Epithelial cell of proximal tubule (primary cell): Measurements from ENCODE around the gene BCDIN3D. TPM values are rescaled to one million over a fixed set of nuclear protein-coding genes. Genes with fewer than 3 reads are reported as not detected.

Experiments
- DNase-seq: peaks from one replicate; pipeline ENCODE4 v3.0.0-alpha.2; 2011; ENCODE audit warnings: low read depth
- H3K4me3 ChIP-seq: 2 replicates; pipeline ENCODE4 v1.5.1; 2011; ENCODE audit warnings: low read depth, mild to moderate bottlenecking, low read length
- total RNA-seq: library from RNA; depleted of rRNA; stranded (reverse); fragments of >200 nt; gene quantifications from 2 replicates; pipeline ENCODE4 v1.2.3, GENCODE V29; 2015
- TF ChIP-seq, protein P1 (sequence below): conservative IDR thresholded peaks from 2 replicates; pipeline ENCODE4 v1.5.1; 2012; ENCODE audit warnings: low read depth, mild to moderate bottlenecking, low read length

Gene BCDIN3D
- total RNA-seq, 1 donor from 2014 or later, result 7.1 TPM

GRCh38 chr12:49792976-49793580, 49.8 kb downstream of the BCDIN3D start:
- no peak for DNase-seq
- TF ChIP-seq, protein P1, sequence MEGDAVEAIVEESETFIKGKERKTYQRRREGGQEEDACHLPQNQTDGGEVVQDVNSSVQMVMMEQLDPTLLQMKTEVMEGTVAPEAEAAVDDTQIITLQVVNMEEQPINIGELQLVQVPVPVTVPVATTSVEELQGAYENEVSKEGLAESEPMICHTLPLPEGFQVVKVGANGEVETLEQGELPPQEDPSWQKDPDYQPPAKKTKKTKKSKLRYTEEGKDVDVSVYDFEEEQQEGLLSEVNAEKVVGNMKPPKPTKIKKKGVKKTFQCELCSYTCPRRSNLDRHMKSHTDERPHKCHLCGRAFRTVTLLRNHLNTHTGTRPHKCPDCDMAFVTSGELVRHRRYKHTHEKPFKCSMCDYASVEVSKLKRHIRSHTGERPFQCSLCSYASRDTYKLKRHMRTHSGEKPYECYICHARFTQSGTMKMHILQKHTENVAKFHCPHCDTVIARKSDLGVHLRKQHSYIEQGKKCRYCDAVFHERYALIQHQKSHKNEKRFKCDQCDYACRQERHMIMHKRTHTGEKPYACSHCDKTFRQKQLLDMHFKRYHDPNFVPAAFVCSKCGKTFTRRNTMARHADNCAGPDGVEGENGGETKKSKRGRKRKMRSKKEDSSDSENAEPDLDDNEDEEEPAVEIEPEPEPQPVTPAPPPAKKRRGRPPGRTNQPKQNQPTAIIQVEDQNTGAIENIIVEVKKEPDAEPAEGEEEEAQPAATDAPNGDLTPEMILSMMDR, result no peak
- no peak overlapping the region for H3K4me3 ChIP-seq

GRCh38 chr12:49792181-49792970, 50.5 kb downstream of the BCDIN3D start:
- DNase-seq, result no peak
- TF ChIP-seq, protein P1, result no peak
- H3K4me3 ChIP-seq, result no peak overlapping the region

DNA sequence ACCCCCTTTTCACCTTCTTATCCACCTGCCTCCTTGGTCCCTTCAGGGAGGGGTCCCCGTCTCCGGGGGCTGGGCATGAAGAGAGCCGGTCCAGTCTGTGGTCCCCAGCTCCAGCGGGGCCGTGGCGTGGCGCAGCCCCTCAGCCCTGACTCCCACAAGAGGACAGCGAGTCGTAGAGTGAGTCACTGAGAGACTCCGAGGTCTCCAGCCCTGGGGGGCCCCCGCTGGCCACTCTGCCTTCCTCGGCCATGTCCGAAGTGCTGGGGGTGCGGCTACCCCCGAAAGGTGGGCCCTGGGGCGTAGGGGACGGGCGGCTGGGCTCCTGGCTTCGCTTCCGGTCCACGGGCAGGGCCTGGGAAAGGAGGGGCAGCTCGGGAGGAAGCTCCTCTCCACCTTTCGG, 51.2 kb downstream of the BCDIN3D start:
- H3K4me3 ChIP-seq, result no peak overlapping the region
- TF ChIP-seq, protein P1, result no peak
- no peak for DNase-seq

GRCh38 chr12:49790741-49791555, 52.0 kb downstream of the BCDIN3D start:
- no peak overlapping the region for H3K4me3 ChIP-seq
- DNase-seq, result no peak
- TF ChIP-seq, protein P1, result no peak

DNA sequence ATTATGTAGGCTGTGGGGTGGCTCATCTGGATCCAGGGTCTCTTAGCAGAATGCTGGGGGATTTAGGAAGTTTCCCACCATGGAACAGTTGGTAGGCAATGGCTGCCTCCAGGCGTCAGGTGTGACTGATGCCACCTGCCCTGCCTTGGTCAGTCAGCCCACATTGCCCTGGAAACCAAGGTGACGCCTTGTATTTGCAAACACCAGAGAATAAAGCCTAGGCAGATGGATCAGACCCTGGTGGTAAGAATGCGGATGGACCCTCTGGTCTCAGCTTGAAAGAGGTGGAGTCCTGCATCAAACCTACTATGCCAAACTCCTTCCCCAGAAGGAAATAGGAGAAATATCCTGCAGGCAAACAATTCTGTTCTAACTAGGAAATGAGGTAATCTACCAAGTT, 52.9 kb downstream of the BCDIN3D start:
- DNase-seq, result no peak
- H3K4me3 ChIP-seq, result no peak overlapping the region
- TF ChIP-seq, protein P1, result peak; percentile 24

DNA sequence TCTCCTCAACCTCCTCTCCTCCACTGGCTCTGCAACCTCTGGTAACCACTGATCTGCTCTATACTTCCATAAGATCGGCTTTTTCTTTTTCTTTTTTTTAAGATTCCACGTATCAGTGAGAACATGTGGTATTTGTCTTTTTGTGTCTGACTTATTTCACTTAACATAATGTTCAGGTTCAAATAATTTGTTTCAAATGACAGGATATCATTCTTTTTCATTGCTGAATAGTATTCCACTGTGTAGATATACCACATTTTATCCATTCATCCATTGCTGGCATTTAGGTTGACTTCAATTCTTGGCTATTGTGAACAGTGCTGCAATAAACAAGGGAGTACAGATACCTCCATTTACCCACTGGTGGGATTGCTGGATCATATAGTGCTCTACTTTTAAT, 55.2 kb downstream of the BCDIN3D start:
- TF ChIP-seq, protein P1, result no peak
- DNase-seq, result no peak
- no peak overlapping the region for H3K4me3 ChIP-seq

Other genes with a start within 250 kb of the BCDIN3D start
- gene FAM186B, start 237.5 kb downstream of the BCDIN3D start, total RNA-seq, result 0.07 TPM in 1 of 2 replicates, not detected in the other
- 10.6 and 12.4 TPM in 2 replicates for gene PRPF40B, start 219.5 kb downstream of the BCDIN3D start, total RNA-seq
- gene FMNL3, start 135.7 kb downstream of the BCDIN3D start, total RNA-seq, result 21.3 and 21.7 TPM in 2 replicates
- gene TMBIM6, start 101.5 kb downstream of the BCDIN3D start, total RNA-seq, result 429 and 436 TPM in 2 replicates
- gene NCKAP5L, start 14.7 kb downstream of the BCDIN3D start, total RNA-seq, result 8.4 and 14.6 TPM in 2 replicates
- not detected in 2 replicates for gene FAIM2, start 60.8 kb upstream of the BCDIN3D start, total RNA-seq
- not detected in 2 replicates for gene AQP2, start 107.6 kb upstream of the BCDIN3D start, total RNA-seq
- 0.07 TPM in 1 of 2 replicates, not detected in the other for gene AQP5, start 118.8 kb upstream of the BCDIN3D start, total RNA-seq
- gene AQP6, start 129.8 kb upstream of the BCDIN3D start, total RNA-seq, result not detected in 2 replicates
- gene RACGAP1, start 182.4 kb upstream of the BCDIN3D start, total RNA-seq, result 86.5 and 98.2 TPM in 2 replicates
- 1.4 and 4.0 TPM in 2 replicates for gene ASIC1, start 214.5 kb upstream of the BCDIN3D start, total RNA-seq
- gene SMARCD1, start 242.2 kb upstream of the BCDIN3D start, total RNA-seq, result 77.3 and 111 TPM in 2 replicates